HEK293 (cell line): ENCODE measurements around the gene PNPLA2.
A peak's percentile ranks its signal among the peaks of the same experiment; 100 is the strongest.

Experiments
- CTCF ChIP-seq: fragments of 450-650 bp; formaldehyde crosslinking; IDR thresholded peaks from 2 replicates; pipeline ENCODE4 v1.5.1; 2016; ENCODE audit warnings: missing biosample characterization, missing genetic modification characterization
- GLI4 ChIP-seq: fragments of 450-650 bp; formaldehyde crosslinking; IDR thresholded peaks from 2 replicates; pipeline ENCODE4 v1.5.1; 2016; ENCODE audit warnings: missing biosample characterization, missing genetic modification characterization
- MYNN ChIP-seq: fragments of 450-650 bp; formaldehyde crosslinking; IDR thresholded peaks from 2 replicates; pipeline ENCODE4 v1.5.1; 2016; ENCODE audit warnings: missing biosample characterization, missing genetic modification characterization, borderline replicate concordance
- OSR2 ChIP-seq: fragments of 450-650 bp; formaldehyde crosslinking; IDR thresholded peaks from 2 replicates; pipeline ENCODE4 v1.5.1; 2016; ENCODE audit warnings: missing biosample characterization, missing genetic modification characterization
- PBX3 ChIP-seq: sonication (generic); formaldehyde crosslinking; IDR thresholded peaks from 2 replicates; pipeline ENCODE4 v1.8.1; 2022; ENCODE audit warnings: mild to moderate bottlenecking, moderate library complexity, missing genetic modification reagents
- PRDM2 ChIP-seq: fragments of 450-650 bp; formaldehyde crosslinking; IDR thresholded peaks from 2 replicates; pipeline ENCODE4 v1.5.1; 2016; ENCODE audit warnings: missing biosample characterization, missing genetic modification characterization, borderline replicate concordance
- ZBTB44 ChIP-seq: fragments of 450-650 bp; IDR thresholded peaks from 2 replicates; pipeline ENCODE4 v1.5.1; 2018; ENCODE audit warnings: missing biosample characterization, mild to moderate bottlenecking, missing genetic modification characterization
- ZBTB8A ChIP-seq: fragments of 450-650 bp; formaldehyde crosslinking; IDR thresholded peaks from 2 replicates; pipeline ENCODE4 v1.5.1; 2016; ENCODE audit warnings: missing biosample characterization, missing genetic modification characterization
- ZEB2 ChIP-seq: fragments of 450-650 bp; formaldehyde crosslinking; IDR thresholded peaks from 2 replicates; pipeline ENCODE4 v1.5.1; 2016; ENCODE audit warnings: missing biosample characterization, missing genetic modification characterization
- ZFHX2 ChIP-seq: fragments of 450-650 bp; formaldehyde crosslinking; conservative IDR thresholded peaks from 2 replicates; pipeline ENCODE4 v1.5.1; 2016; ENCODE audit warnings: missing biosample characterization, missing genetic modification characterization
- ZNF114 ChIP-seq: fragments of 450-650 bp; formaldehyde crosslinking; IDR thresholded peaks from 2 replicates; pipeline ENCODE4 v1.5.0; 2017; ENCODE audit warnings: missing biosample characterization, missing genetic modification characterization
- ZNF132 ChIP-seq: fragments of 450-650 bp; formaldehyde crosslinking; IDR thresholded peaks from 2 replicates; pipeline ENCODE4 v1.5.1; 2017; ENCODE audit warnings: missing biosample characterization, missing genetic modification characterization, borderline replicate concordance
- ZNF155 ChIP-seq: fragments of 450-650 bp; formaldehyde crosslinking; IDR thresholded peaks from 2 replicates; pipeline ENCODE4 v1.5.1; 2016; ENCODE audit warnings: missing biosample characterization, missing genetic modification characterization
- ZNF2 ChIP-seq: fragments of 450-650 bp; formaldehyde crosslinking; IDR thresholded peaks from 2 replicates; pipeline ENCODE4 v1.5.1; 2016; ENCODE audit warnings: missing biosample characterization, missing genetic modification characterization
- ZNF23 ChIP-seq: fragments of 450-650 bp; formaldehyde crosslinking; IDR thresholded peaks from 2 replicates; pipeline ENCODE4 v1.5.1; 2016; ENCODE audit warnings: missing biosample characterization, missing genetic modification characterization, borderline replicate concordance
- ZNF48 ChIP-seq: fragments of 450-650 bp; formaldehyde crosslinking; IDR thresholded peaks from 2 replicates; pipeline ENCODE4 v1.5.1; 2016; ENCODE audit warnings: missing biosample characterization, missing genetic modification characterization
- ZNF488 ChIP-seq: fragments of 450-650 bp; formaldehyde crosslinking; IDR thresholded peaks from 2 replicates; pipeline ENCODE4 v1.5.1; 2016; ENCODE audit warnings: missing biosample characterization, missing genetic modification characterization
- ZNF521 ChIP-seq: fragments of 450-650 bp; formaldehyde crosslinking; IDR thresholded peaks from 2 replicates; pipeline ENCODE4 v1.5.1; 2017; ENCODE audit warnings: missing biosample characterization, mild to moderate bottlenecking, missing genetic modification characterization
- ZNF558 ChIP-seq: fragments of 450-650 bp; formaldehyde crosslinking; IDR thresholded peaks from 2 replicates; pipeline ENCODE4 v1.5.1; 2016; ENCODE audit warnings: missing biosample characterization, missing genetic modification characterization
- ZNF621 ChIP-seq: fragments of 450-650 bp; formaldehyde crosslinking; IDR thresholded peaks from 2 replicates; pipeline ENCODE4 v1.5.1; 2017; ENCODE audit warnings: missing biosample characterization, missing genetic modification characterization
- ZNF623 ChIP-seq: fragments of 450-650 bp; formaldehyde crosslinking; IDR thresholded peaks from 2 replicates; pipeline ENCODE4 v1.5.1; 2016; ENCODE audit warnings: missing biosample characterization, missing genetic modification characterization
- ZNF626 ChIP-seq: fragments of 450-650 bp; sonication (Bioruptor Pico); formaldehyde crosslinking; IDR thresholded peaks from 2 replicates; pipeline ENCODE4 v1.5.1; 2018; ENCODE audit warnings: missing biosample characterization, missing genetic modification characterization, inconsistent platforms
- ZNF645 ChIP-seq: fragments of 450-650 bp; formaldehyde crosslinking; IDR thresholded peaks from 2 replicates; pipeline ENCODE4; 2016; ENCODE audit warnings: missing biosample characterization, missing genetic modification characterization
- ZNF692 ChIP-seq: fragments of 450-650 bp; formaldehyde crosslinking; IDR thresholded peaks from 2 replicates; pipeline ENCODE4 v1.5.1; 2016; ENCODE audit warnings: missing biosample characterization, missing genetic modification characterization
- ZNF777 ChIP-seq: fragments of 450-650 bp; formaldehyde crosslinking; IDR thresholded peaks from 2 replicates; pipeline ENCODE4 v1.5.1; 2017; ENCODE audit warnings: missing biosample characterization, missing genetic modification characterization, borderline replicate concordance
- ZSCAN16 ChIP-seq: fragments of 450-650 bp; formaldehyde crosslinking; IDR thresholded peaks from 2 replicates; pipeline ENCODE4 v1.5.1; 2016; ENCODE audit warnings: missing biosample characterization, missing genetic modification characterization

The PNPLA2 gene

GRCh38 chr11:832529-833113 is 13.9 kb downstream of the PNPLA2 start, which contains the start of gene CD151 (continued):
- TF ChIP-seq GLI4 (tag by site-specific recombination) (no peak), ZNF692 (tag by site-specific recombination) (peak; percentile 44; the same call in 1 of the 2 replicates), ZNF132 (tag by site-specific recombination) (no peak), ZNF48 (tag by site-specific recombination) (no peak), ZSCAN16 (tag by site-specific recombination) (no peak), ZBTB44 (no peak), ZNF2 (tag by site-specific recombination) (no peak), ZNF626 (no peak), MYNN (tag by site-specific recombination) (no peak), PBX3 (CRISPR knock-in tag) (peak; percentile 55; the same call in 1 of the 2 replicates), ZNF23 (tag by site-specific recombination) (no peak), ZNF645 (no peak), ZNF114 (no peak), CTCF (tag by site-specific recombination) (peak; percentile 27; the same call in 1 of the 2 replicates), ZEB2 (tag by site-specific recombination) (0 out of 2 replicates have a peak, but pooled peaks have one; percentile 17), ZFHX2 (tag by site-specific recombination) (peak; percentile 72), ZNF488 (no peak), ZNF777 (no peak), OSR2 (tag by site-specific recombination) (no peak), ZNF558 (tag by site-specific recombination) (no peak), PRDM2 (tag by site-specific recombination) (no peak), ZNF155 (tag by site-specific recombination) (no peak), ZNF623 (tag by site-specific recombination) (no peak), ZBTB8A (tag by site-specific recombination) (peak; percentile 81), ZNF621 (tag by site-specific recombination) (no peak), ZNF521 (tag by site-specific recombination) (no peak)
